Dermis lymphatic vessel endothelial cell (primary cell): ENCODE results near the gene ARHGAP28. TPM values are rescaled to one million over a fixed set of nuclear protein-coding genes. Genes with fewer than 3 reads are reported as not detected.

Experiments used
- total RNA-seq: library from RNA; depleted of rRNA; stranded (reverse); fragments of >200 nt; gene quantifications from 2 replicates; pipeline ENCODE4 v1.2.1, GENCODE V29; 2014

The ARHGAP28 gene
- total RNA-seq, result 0.87 and 1.1 TPM in 2 replicates

GRCh38 chr18:6729247-6730091 is at the start of gene ARHGAP28:
Gene ARHGAP28 (plus strand): TSS chr18:6729716. CDS start chr18:6729822, 106 bp downstream.

